RWPE2 (cell line): ENCODE data around the gene MBNL3.

ENCODE experiments used
- ATAC-seq: fragments of 200-7000 bp; cut with Tn5 transposase; 3 replicates; pipeline ENCODE4 v1.9.1; 2021; ENCODE audit warnings: low read depth
- DNase-seq: peaks from one replicate; pipeline ENCODE4 v3.0.0-alpha.2; 2020; ENCODE audit warnings: low spot score
- H3K27ac ChIP-seq: fragments of 450-650 bp; 2 replicates; pipeline ENCODE4 v1.5.1; 2017; ENCODE audit warnings: mild to moderate bottlenecking; ENCODE audit not compliant: poor library complexity, severe bottlenecking
- H3K27me3 ChIP-seq: fragments of 250-450 bp; sonication (Bioruptor Pico); 2 replicates; pipeline ENCODE4 v1.5.1; 2021; ENCODE audit warnings: mild to moderate bottlenecking, moderate library complexity; ENCODE audit not compliant: insufficient read depth, poor library complexity, severe bottlenecking
- H3K36me3 ChIP-seq: fragments of 250-450 bp; sonication (Bioruptor Pico); 2 replicates; pipeline ENCODE4 v1.5.1; 2020; ENCODE audit warnings: low read depth, mild to moderate bottlenecking, moderate library complexity
- H3K4me1 ChIP-seq: fragments of 250-450 bp; sonication (Bioruptor Pico); 2 replicates; pipeline ENCODE4 v1.5.1; 2021; ENCODE audit warnings: mild to moderate bottlenecking, moderate library complexity; ENCODE audit not compliant: insufficient read depth, poor library complexity, severe bottlenecking
- H3K4me3 ChIP-seq: fragments of 250-450 bp; sonication (Bioruptor Pico); 2 replicates; pipeline ENCODE4 v1.5.1; 2021; ENCODE audit warnings: mild to moderate bottlenecking, moderate library complexity; ENCODE audit not compliant: severe bottlenecking
- H3K9me3 ChIP-seq: fragments of 250-450 bp; sonication (Bioruptor Pico); 2 replicates; pipeline ENCODE4 v1.5.1; 2021; ENCODE audit warnings: mild to moderate bottlenecking, moderate library complexity; ENCODE audit not compliant: severe bottlenecking
- TF ChIP-seq, protein P1 (sequence below): fragments of 450-650 bp; IDR thresholded peaks from one replicate; pipeline ENCODE4 v1.5.1; 2017; ENCODE audit warnings: mild to moderate bottlenecking, moderate library complexity; ENCODE audit not compliant: poor library complexity, severe bottlenecking

Gene MBNL3

DNA sequence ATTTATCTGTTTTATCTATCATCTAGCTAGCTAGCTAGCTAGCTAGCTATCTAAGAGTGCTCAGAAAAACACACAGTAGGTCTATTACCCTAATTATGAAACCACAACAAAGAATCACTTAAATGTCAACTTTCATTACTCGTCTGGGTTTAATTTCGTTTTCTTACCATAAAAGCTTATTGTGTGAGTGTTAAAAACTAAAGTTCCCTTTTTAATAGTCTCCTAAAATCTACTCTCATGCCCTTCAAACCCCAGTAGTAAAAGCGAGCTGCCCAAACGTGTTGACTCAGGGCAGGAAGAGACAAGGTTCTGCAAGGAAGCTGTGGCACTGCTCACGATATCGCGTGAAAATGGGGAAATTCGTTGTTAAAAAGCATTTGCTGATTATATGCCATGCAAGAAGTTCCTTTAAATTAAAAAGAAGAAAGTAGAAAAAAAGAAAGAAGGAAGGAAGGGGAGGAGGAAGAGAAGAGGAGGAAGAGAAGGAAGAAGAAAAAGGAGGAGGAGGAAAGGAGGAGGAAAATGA lies 595 bp downstream of the MBNL3 start:
- H3K4me1 ChIP-seq = peaks cover 5% of the 10 kb centered on the region
- no peak for DNase-seq

DNA sequence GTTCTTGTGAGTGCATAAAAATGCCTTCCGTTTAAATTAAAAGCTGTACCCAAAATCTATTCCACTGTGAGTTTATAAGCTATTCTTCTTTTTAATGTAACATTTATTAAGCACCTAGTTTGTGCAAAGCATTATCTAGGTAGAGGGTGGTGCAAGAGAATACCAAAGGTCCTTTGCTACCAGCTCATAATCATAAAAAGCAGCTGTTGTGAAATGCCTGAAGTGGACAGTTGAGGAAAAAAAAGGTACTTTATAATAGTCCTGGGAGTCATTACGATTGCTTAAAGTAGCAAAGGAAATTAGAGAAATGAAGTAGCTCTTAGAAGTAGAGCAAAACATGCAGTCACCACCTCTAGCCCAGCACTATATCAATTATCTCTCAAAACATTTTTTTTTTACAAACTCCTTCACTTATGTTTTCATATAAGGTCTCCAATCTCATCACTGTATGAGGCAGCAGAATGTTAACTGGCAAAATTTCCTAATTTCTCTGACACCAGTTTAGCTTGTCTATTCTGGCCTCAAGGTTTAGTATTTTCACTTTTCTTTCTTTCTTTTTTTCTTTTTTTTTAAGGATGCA lies 2.1 kb downstream of the MBNL3 start:
- no peak overlapping the region for H3K4me3 ChIP-seq
- H3K9me3 ChIP-seq = no peaks in the 10 kb centered on the region

More for the DNA sequence above, 595 bp downstream of the MBNL3 start:
- Histone ChIP-seq H3K4me3 (peak overlapping the region; percentile 63), H3K27ac (peak overlapping the region; percentile 69), H3K36me3 (no peaks in the 10 kb centered on the region), H3K9me3 (no peaks in the 10 kb centered on the region), H3K27me3 (no peaks in the 10 kb centered on the region)
- ATAC-seq = 0 out of 3 replicates have a peak, but pooled peaks have one; percentile 28
- TF ChIP-seq, protein P1, sequence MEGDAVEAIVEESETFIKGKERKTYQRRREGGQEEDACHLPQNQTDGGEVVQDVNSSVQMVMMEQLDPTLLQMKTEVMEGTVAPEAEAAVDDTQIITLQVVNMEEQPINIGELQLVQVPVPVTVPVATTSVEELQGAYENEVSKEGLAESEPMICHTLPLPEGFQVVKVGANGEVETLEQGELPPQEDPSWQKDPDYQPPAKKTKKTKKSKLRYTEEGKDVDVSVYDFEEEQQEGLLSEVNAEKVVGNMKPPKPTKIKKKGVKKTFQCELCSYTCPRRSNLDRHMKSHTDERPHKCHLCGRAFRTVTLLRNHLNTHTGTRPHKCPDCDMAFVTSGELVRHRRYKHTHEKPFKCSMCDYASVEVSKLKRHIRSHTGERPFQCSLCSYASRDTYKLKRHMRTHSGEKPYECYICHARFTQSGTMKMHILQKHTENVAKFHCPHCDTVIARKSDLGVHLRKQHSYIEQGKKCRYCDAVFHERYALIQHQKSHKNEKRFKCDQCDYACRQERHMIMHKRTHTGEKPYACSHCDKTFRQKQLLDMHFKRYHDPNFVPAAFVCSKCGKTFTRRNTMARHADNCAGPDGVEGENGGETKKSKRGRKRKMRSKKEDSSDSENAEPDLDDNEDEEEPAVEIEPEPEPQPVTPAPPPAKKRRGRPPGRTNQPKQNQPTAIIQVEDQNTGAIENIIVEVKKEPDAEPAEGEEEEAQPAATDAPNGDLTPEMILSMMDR = no peak

DNA sequence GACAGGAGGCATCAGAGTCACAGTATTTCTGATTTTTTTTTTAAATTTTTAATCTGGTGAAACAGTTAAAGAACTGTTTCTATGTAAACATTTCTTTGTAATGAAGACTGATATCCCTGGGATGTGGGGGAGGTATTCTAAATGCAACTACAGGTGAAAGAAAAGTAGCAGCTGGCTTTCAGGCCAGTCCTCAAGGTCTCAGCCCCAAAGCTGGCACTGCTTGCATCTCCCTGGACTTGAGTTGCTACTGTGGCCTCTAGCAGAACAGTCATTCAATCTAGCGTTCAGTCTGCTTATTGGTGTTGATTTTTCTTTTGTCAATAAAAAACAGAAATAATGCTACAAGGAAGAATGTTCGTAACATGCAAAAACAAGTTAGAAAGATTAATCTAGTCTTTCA lies 4.9 kb downstream of the MBNL3 start:
- Histone ChIP-seq H3K27me3 (no peaks in the 10 kb centered on the region), H3K36me3 (no peaks in the 10 kb centered on the region), H3K4me3 (no peak overlapping the region), H3K4me1 (peaks cover 7% of the 10 kb centered on the region), H3K27ac (no peak overlapping the region), H3K9me3 (no peaks in the 10 kb centered on the region)
- TF ChIP-seq, protein P1 = no peak
- DNase-seq = no peak
- no peak for ATAC-seq

More for the DNA sequence above, 2.1 kb downstream of the MBNL3 start:
- Histone ChIP-seq H3K27me3 (no peaks in the 10 kb centered on the region), H3K36me3 (no peaks in the 10 kb centered on the region), H3K27ac (no peak overlapping the region), H3K4me1 (peaks cover 5% of the 10 kb centered on the region)
- TF ChIP-seq, protein P1 = no peak
- ATAC-seq (no peak), DNase-seq (no peak)

DNA sequence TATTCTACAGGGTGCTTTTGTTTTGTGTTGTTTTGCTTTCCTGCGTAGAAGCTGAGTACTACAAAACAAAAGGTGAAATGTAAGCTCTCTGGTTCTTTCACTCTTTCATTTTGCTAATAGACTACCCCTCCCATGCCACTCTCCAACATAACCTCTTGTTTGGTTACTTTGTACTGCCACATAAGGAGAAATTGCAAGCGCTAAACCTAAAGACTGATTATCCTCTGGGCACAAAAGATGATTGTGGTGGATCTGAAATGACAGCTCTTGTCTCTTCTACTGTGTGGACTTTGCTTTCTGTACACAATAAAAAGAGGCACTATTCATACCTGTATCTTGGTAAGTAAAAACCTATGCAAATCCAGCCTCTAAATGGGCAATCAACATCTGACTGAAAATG lies 5.3 kb downstream of the MBNL3 start:
- TF ChIP-seq, protein P1 = no peak
- Histone ChIP-seq H3K27me3 (no peaks in the 10 kb centered on the region), H3K27ac (no peak overlapping the region), H3K4me1 (peaks cover 7% of the 10 kb centered on the region), H3K4me3 (no peak overlapping the region), H3K36me3 (no peaks in the 10 kb centered on the region), H3K9me3 (no peaks in the 10 kb centered on the region)
- ATAC-seq = no peak
- DNase-seq = no peak

DNA sequence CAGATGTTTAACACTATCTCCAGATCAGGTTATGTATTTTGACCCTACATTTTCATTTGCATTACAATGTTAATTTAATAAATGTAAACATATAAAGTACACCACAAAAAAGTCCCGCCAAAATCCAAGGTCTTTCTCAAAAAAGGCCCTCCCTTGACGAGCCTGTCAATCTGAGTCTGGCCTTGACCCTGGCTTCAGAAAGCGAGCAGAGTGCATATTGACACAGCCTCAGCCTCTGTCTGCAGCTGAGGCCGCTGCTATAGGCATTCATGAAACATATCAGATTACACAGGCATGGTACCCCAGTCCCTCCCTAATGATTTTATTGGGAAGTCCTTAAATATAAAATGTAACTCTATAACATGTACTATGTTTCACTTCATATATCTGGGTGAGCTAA lies 6.2 kb downstream of the MBNL3 start:
- H3K4me3 ChIP-seq = no peak overlapping the region
- ATAC-seq (no peak), DNase-seq (no peak)
- TF ChIP-seq, protein P1 = no peak
- H3K9me3 ChIP-seq = no peaks in the 10 kb centered on the region
- no peaks in the 10 kb centered on the region for H3K36me3 ChIP-seq
- H3K27me3 ChIP-seq = no peaks in the 10 kb centered on the region
- peaks cover 7% of the 10 kb centered on the region for H3K4me1 ChIP-seq
- H3K27ac ChIP-seq = no peak overlapping the region
